Ishikawa (cell line): ENCODE data around the gene TMEM132D.

Experiments used
- CEBPB ChIP-seq: IDR thresholded peaks from 2 replicates; pipeline ENCODE4 v1.6.1; 2012
- EGR1 ChIP-seq: IDR thresholded peaks from 2 replicates; pipeline ENCODE4 v1.6.1; 2012
- EP300 ChIP-seq: IDR thresholded peaks from 2 replicates; pipeline ENCODE4 v1.6.1; 2012; ENCODE audit warnings: borderline replicate concordance
- FOXM1 ChIP-seq: IDR thresholded peaks from 2 replicates; pipeline ENCODE4 v1.6.1; 2012; ENCODE audit warnings: low read depth, borderline replicate concordance
- NFIC ChIP-seq: IDR thresholded peaks from 2 replicates; pipeline ENCODE4 v1.6.1; 2012
- RAD21 ChIP-seq: IDR thresholded peaks from 2 replicates; pipeline ENCODE4 v1.6.1; 2012; ENCODE audit warnings: low read depth
- REST ChIP-seq: IDR thresholded peaks from 2 replicates; pipeline ENCODE4 v1.6.1; 2012; ENCODE audit warnings: low read depth, mild to moderate bottlenecking
- TAF1 ChIP-seq: IDR thresholded peaks from 2 replicates; pipeline ENCODE4 v1.6.1; 2012; ENCODE audit warnings: low read depth, mild to moderate bottlenecking
- USF1 ChIP-seq: IDR thresholded peaks from 2 replicates; pipeline ENCODE4 v1.6.1; 2012
- YY1 ChIP-seq: IDR thresholded peaks from 2 replicates; pipeline ENCODE4 v1.6.1; 2012; ENCODE audit warnings: low read depth
- TF ChIP-seq, protein P1 (sequence below): IDR thresholded peaks from 2 replicates; pipeline ENCODE4 v1.6.1; 2012

DNA sequence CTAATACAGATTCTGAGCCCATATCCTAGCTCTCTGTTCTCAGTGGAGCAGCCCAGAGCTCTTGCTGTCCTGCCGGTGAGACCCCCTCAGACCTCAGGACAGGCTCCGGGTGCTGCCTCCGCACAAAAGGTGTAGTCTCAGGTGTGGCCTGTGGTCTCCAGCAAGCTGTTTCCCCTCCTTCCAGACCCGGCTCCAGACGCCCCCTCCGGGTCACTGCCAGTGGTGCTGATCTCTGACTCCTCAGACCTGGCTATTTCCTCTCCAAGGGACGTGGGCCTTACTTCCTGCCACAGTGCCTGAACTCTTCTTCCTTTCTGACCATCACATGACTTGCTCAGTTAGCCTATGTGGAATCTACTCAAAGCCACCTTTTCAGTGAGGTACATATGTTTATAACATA lies 713.0 kb downstream of the TMEM132D start:
- TF ChIP-seq EP300 (no peak), NFIC (no peak), EGR1 (no peak), FOXM1 (no peak), TAF1 (no peak), USF1 (no peak), RAD21 (no peak), REST (no peak), YY1 (no peak), CEBPB (no peak)
- TF ChIP-seq, protein P1, sequence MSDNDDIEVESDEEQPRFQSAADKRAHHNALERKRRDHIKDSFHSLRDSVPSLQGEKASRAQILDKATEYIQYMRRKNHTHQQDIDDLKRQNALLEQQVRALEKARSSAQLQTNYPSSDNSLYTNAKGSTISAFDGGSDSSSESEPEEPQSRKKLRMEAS: no peak
